Natural killer cell treated with Interleukin-12 subunit alpha and Interleukin-12 subunit beta and Interleukin-15 and Interleukin-18, amount 100 ng/mL, for 72 hours (primary cell): ENCODE data around the gene EIF4E3. TPM values are rescaled to one million over a fixed set of nuclear protein-coding genes. Genes with fewer than 3 reads are reported as not detected.

Experiments used
- ATAC-seq, 2 donors: fragments of 150-1000 bp; cut with Tn5 transposase in 1 of 2; sonication (Bioruptor Pico), chemical (Tn5 transposase) in 1 of 2; 2 replicates each; pipeline ENCODE4 v1.10.0; 2021
- DNase-seq: peaks from one replicate; pipeline ENCODE4 v3.0.0; 2022; ENCODE audit warnings: low spot score
- H3K27ac Mint-ChIP-seq, 2 donors: 1 replicate in 1 of 2; 2 replicates in 1 of 2; pipeline ENCODE4 v1.8.0; 2022; ENCODE audit warnings: mixed read lengths in 2 of 2, mild to moderate bottlenecking in 1 of 2, moderate library complexity in 1 of 2
- H3K27me3 Mint-ChIP-seq, 2 donors: 1 replicate in 1 of 2; 2 replicates in 1 of 2; pipeline ENCODE4 v1.8.0; 2022; ENCODE audit warnings: mixed read lengths in 2 of 2
- H3K36me3 Mint-ChIP-seq: one replicate; pipeline ENCODE4 v1.8.0; 2022; ENCODE audit warnings: mixed read lengths
- H3K4me1 Mint-ChIP-seq, 2 donors: 1 replicate in 1 of 2; 2 replicates in 1 of 2; pipeline ENCODE4 v1.8.0; 2022; ENCODE audit warnings: low read depth in 2 of 2, mixed read lengths in 2 of 2, mild to moderate bottlenecking in 1 of 2
- H3K4me3 Mint-ChIP-seq: one replicate; pipeline ENCODE4 v1.8.0; 2022; ENCODE audit warnings: mixed read lengths
- H3K9me3 Mint-ChIP-seq: 2 replicates; pipeline ENCODE4 v1.8.0; 2022; ENCODE audit warnings: mixed read lengths
- total RNA-seq, 2 donors: library from RNA; stranded (reverse); gene quantifications; one replicate each; pipeline ENCODE4 v1.2.3, GENCODE V29; 2022

EIF4E3 gene
- total RNA-seq, 2 donors from 2014 or later: 20.4 to 24.0 TPM

DNA sequence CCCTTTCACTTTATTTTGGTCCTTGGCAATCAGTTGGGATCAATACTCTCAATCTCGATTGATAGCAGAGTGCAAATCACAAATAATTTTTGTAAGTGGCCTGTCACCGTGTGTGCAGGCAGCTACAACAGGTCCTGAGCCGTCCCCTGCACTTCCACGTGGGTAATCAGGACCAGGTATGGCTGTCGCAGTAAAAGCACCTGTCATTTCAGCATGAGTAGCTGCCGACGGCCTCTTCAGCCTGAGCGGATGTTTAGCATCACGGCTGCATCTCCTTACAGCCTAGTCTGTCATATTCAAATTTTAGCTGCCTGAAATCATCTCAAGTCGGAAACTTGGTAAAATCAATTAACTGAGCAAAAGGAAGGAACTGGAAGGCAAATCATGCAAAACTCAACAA lies 88.7 kb downstream of the EIF4E3 start:
- Mint-ChIP-seq H3K27ac (peak overlapping the region in 1 of 2 donors; percentile 18), H3K9me3 (no peaks in the 10 kb centered on the region), H3K27me3 (no peaks in the 10 kb centered on the region), H3K36me3 (no peaks in the 10 kb centered on the region), H3K4me3 (no peak overlapping the region), H3K4me1 (no peaks in the 10 kb centered on the region)
- DNase-seq: no peak
- no peak for ATAC-seq

DNA sequence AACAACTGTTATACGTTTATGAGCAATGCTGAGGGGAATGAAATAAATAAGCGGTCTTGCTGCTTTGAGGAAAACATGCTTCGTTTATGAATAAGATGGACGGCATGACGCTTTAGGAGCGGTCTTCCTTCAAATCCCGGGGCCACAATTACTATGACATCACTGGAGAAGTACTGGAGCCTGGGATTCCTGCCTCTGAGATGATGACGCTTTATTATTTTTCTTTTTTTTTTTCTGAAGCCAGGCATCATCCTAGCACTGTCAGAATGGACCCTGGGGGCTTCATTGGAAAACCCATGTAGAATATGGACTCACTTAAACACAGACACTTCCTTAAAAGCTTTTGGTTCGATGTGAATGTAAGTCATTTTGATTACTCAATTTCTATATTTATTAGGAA lies 89.2 kb downstream of the EIF4E3 start:
- no peak for ATAC-seq
- Mint-ChIP-seq H3K27me3 (no peaks in the 10 kb centered on the region), H3K36me3 (no peaks in the 10 kb centered on the region), H3K9me3 (no peaks in the 10 kb centered on the region), H3K4me1 (no peaks in the 10 kb centered on the region), H3K4me3 (no peak overlapping the region), H3K27ac (no peak overlapping the region)
- DNase-seq: no peak

DNA sequence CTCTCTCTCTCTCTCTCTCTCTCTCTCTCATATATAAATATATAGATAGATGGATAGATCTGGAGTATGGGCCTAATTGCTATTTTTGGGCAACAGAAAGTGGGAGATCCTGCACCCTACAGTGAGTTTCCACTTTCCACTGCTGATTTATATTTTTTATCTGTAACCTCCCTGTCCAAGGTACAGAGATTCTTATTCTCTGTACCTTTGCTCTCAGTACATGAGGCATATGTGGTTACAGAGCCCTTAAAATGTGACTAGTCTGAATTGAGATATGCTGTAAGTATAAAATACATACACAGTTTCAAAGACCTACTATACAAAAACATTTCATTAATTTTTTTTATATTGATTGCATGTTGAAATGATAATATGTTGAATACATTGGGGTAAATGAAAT lies 90.5 kb downstream of the EIF4E3 start:
- Mint-ChIP-seq H3K4me1 (peaks cover 0 to 2% of the 10 kb centered on the region in 2 donors), H3K36me3 (no peaks in the 10 kb centered on the region), H3K9me3 (no peaks in the 10 kb centered on the region), H3K27me3 (no peaks in the 10 kb centered on the region), H3K4me3 (no peak overlapping the region), H3K27ac (no peak overlapping the region)
- no peak for DNase-seq
- no peak for ATAC-seq

DNA sequence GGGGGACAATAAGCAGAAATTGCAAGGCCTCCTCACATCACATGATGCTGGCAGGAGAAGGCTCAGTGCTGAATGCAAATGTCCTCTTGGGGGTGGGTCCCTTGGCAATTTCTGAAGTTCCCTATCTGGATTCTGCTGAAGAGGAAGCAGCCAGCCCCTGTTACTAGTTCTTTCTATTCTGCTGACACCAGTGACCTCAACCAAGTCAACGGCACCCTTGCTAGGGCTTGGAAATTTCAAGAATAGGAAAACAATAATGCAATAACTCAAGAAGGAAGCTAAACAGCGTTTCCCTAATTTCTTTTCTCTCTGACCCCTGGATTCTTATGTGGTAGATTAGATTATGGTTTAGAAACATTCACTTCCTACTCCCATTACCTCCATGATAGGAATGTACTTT lies 95.5 kb downstream of the EIF4E3 start:
- no peak overlapping the region for H3K4me3 Mint-ChIP-seq
- peaks cover 0 to 2% of the 10 kb centered on the region in 2 donors for H3K4me1 Mint-ChIP-seq
- H3K9me3 Mint-ChIP-seq: no peaks in the 10 kb centered on the region
- no peaks in the 10 kb centered on the region for H3K27me3 Mint-ChIP-seq
- no peak overlapping the region for H3K27ac Mint-ChIP-seq
- ATAC-seq (no peak), DNase-seq (no peak)
- no peaks in the 10 kb centered on the region for H3K36me3 Mint-ChIP-seq

DNA sequence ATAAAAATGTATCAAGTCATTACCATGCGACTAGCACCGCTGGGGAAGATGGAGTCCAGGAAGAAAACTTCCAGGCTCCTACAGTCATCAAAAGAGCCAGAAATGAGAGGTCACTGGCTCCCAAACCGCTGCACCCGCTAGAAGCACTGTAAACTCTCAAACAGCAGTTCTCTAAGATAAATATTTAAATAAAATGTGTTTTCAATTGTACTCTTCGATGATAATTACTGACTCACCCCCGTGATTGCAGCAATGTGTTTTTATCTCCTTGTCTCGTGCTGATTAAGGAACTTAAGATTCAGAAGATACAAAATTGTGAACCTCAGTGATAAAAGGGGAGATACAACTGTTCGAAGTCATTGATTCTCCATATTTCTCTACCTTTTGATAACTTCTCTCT lies 95.9 kb downstream of the EIF4E3 start:
- Mint-ChIP-seq H3K27me3 (no peaks in the 10 kb centered on the region), H3K9me3 (no peaks in the 10 kb centered on the region), H3K4me1 (peaks cover 0 to 2% of the 10 kb centered on the region in 2 donors), H3K27ac (no peak overlapping the region), H3K36me3 (no peaks in the 10 kb centered on the region), H3K4me3 (no peak overlapping the region)
- ATAC-seq: no peak
- DNase-seq: no peak

DNA sequence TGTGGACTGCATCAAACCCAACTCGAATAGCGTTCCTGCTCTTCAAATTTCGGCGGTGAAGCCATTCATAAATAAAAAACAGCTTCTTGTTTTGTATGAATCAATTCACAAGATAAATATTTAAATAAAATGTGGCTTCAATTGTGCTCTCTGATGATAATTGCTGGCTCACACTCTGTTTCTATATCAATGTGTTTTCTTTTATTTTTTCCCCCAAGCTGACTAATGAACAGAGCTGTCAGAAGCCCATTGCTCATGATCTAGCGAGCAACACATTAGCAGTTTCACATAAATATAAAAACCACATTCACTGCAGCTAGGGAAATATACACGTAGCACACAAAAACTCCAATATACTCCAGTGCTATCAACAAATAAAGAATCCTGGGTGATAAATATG lies 96.7 kb downstream of the EIF4E3 start:
- Mint-ChIP-seq H3K4me3 (no peak overlapping the region), H3K27ac (no peak overlapping the region), H3K9me3 (no peaks in the 10 kb centered on the region), H3K27me3 (no peaks in the 10 kb centered on the region), H3K36me3 (no peaks in the 10 kb centered on the region), H3K4me1 (peaks cover 0 to 2% of the 10 kb centered on the region in 2 donors)
- ATAC-seq (no peak), DNase-seq (no peak)

DNA sequence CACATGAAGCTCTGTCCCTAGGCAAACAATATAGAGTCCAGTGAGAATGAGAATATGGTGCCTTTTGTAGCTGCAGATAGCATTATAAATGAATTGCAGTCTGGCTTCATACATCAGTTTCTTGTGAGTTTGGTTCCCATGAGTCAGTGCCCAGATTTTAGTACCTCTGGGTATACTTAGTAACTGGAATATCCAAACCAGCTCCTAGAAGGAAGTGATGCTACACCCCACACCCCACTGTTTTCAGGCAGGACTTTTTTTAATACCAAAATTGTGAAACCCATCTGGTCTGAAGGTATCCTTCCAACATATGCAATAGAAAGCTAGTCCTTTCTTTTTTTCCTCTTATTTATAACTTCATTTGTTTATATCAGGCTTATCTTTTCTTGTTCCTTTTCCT lies 99.5 kb downstream of the EIF4E3 start:
- no peaks in the 10 kb centered on the region for H3K36me3 Mint-ChIP-seq
- ATAC-seq (no peak), DNase-seq (no peak)
- no peaks in the 10 kb centered on the region for H3K9me3 Mint-ChIP-seq
- no peak overlapping the region for H3K27ac Mint-ChIP-seq
- no peak overlapping the region for H3K4me3 Mint-ChIP-seq
- no peaks in the 10 kb centered on the region for H3K27me3 Mint-ChIP-seq
- H3K4me1 Mint-ChIP-seq: peaks cover 0 to 2% of the 10 kb centered on the region in 2 donors

Other genes with a start within 250 kb of the EIF4E3 start
- 10 to 100 TPM; 59.7 to 65.4 TPM for gene FOXP1, start 141.7 kb downstream of the EIF4E3 start, total RNA-seq
- 1 to 10 TPM in 1 of 2 donors, not detected in 1; 4.5 TPM for gene GPR27, start 28.5 kb upstream of the EIF4E3 start, total RNA-seq
- 1 to 10 TPM in 1 of 2 donors, not detected in 1; 7.2 TPM for gene PROK2, start 59.7 kb upstream of the EIF4E3 start, total RNA-seq